HG03558 (cell line): Measurements from ENCODE around the gene ELSPBP1.
"Not testable (repeated sequence)": the region's sequence is repeated elsewhere in the genome, so short reads cannot be mapped to it uniquely, and the experiment has no call there.

Experiments
- ATAC-seq: cut with Tn5 transposase; IDR thresholded peaks from one replicate; pipeline ENCODE4 v1.9.1; 2021; ENCODE audit warnings: moderate number of reproducible peaks; ENCODE audit not compliant: unreplicated experiment; ENCODE audit errors: extremely low read depth

Gene ELSPBP1

DNA sequence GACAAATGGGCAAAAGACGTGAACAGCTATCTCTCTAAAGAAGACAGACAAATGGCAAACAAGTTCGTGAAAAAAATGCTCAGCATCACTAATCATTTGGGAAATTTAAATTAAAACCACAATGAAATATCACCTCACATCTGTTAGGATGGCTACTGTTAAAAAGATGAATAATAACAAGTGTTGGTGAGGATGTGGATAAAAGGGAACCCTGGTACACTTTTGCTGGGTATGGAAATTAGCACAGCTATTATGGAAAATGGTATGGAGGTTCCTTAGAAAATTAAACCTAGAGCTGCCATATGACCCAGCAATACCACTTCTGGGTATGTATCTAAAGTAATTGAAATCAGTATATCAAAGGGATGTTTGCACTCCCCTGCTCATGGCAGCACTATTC lies 42.3 kb downstream of the ELSPBP1 start:
- no peak for ATAC-seq

DNA sequence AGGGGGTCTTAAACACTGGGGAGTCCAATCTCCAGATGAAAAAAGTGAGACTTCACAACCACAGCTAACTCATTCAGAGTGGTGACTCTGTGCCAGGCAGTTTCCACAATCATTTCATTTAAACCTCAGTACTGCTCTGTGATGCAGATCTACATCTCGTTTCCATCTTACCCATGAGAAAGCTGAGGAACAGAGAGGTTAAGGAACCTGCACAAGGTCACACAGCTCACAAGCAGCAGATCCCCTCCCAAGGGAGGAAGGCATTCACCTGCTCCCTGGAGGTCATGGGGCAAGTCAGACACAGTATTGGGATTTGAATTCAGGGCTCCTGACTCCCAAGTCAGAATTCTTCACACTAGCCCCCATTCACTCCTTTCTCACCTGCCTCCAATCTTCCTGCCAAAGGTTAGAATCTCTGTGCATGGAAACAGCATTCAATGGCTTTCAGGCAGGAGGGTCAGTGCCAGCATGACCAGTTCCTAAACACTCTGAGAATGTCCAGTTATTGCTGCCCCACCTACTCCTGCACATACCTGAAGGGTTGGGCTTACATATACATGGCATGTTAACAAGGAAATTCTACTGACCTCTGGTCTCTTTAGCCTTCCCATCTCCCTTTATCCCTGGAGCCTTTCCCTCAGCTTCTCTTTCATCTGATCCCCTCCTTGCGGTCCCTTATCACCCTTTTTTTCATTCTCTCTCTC lies 47.6 kb downstream of the ELSPBP1 start:
- no peak for ATAC-seq

DNA sequence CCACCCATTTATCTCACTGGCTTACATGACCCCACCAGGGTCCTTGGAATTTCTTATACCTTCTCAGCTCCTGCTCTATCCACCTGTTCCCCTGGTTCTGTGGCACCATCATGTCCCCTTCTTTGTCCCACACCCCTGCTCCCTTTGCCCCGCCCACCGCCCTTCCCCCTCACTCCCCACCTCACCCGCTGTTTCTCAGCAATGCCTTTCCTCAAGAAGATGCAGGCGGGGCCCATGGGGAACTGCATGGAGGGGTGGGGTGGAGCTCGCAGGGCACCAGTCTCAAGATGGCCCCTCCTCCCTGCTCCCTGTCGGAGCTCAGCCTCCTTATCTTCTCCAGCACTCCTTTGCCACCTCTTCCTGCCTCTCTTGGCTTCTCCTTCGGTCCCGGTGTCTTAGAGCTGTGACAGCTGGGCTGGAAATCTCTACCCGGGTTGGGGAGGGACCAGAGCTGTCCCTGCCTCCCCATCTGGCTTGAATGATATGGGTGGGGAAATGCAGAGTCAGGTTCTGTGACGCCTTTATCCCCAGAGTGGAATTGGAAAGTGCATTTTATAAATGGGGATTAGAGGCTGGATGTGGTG lies 49.3 kb downstream of the ELSPBP1 start, which contains the start of gene CABP5:
TSS of gene CABP5 (minus strand) at position 405 of the 584 bp plus-strand sequence. CDS start at position 248, 157 bp downstream.
- no peak for ATAC-seq

DNA sequence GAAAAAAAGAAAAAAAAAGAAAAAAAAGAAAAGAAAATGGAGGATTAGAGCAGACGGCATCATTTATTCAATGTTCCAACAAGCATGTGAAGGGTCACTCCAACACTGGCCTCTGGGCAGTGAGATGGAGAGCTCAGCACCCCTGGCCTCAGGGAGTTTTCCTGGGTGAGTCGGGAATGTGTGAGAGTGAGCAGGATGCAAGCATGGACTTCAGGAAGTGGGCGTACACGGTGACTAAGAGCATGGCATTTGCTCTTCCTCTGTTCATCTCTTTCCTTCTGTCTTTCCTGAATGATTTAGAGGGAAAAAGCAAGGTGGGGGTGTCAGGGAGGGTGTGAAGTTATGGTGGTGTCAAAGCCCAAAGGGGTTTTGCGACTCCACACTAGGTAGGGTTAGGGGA lies 50.1 kb downstream of the ELSPBP1 start:
- ATAC-seq = no peak

DNA sequence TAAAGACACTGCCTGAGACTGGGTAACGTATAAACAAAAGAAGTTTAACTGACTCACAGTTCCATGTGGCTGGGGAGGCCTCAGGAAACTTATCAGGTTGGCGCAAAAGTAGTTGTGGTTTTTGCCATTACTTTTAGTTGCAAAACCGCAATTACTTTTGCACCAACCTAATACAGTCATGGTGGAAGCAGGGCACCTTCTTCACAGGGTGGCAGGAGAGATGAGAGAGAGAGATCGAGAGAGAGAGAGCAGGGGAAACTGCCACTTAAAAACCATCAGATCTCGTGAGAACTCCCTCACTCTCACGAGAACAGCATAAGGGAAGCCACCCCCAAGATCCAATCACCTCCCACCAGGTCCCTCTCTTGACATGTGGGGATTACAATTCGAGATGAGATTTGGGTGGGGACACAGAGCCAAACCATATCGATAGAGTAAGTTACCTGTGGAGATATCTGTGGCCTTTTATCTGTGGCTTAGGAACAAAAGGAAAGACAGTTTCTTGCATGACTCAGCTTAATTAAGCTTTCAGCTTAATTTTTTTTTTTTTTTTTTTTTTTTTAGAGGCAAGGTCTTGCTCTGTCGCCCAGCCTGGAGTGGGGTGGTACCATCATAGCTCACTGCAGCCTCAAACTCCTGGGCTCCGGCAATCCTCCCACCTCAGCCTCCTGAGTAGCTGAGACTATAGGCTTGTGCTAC lies 57.1 kb downstream of the ELSPBP1 start:
- no peak for ATAC-seq

DNA sequence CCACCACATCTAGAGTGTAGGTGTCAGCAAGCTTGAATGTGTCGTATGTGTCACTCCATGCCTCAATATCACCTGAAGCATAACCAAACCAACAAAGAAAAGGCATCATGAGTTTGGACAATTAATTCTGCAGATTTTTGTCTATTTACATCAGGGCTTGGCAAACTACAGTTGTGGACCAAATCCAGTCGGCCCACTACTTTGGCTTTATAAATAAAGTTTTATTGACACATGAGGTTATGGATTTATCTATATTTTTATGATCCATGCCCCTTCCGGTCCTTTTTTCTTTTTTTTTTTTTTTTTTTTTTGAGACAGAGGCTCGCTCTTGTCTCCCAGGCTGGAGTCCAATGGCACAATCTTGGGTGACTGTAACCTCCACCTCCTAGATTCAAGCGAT lies 58.6 kb downstream of the ELSPBP1 start:
- no peak for ATAC-seq

DNA sequence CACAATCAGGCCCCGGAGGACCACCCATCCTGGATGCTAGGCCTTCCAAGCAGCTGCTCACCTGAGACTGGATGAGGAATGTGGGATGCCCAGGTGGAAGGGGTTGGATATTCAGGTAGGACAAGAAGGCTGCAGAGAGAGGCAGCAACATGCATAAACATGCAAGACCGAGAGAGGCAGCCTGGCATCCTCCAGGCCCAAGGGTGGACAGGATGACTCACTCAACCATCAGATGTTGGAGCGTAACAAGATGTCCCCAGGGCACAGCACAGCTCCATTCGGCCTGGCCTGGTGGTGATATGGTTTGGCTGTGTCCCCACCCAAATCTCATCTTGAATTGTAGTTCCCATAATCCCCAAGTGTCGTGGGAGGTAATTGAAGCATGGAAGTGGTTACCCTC lies 59.4 kb downstream of the ELSPBP1 start:
- no peak for ATAC-seq

DNA sequence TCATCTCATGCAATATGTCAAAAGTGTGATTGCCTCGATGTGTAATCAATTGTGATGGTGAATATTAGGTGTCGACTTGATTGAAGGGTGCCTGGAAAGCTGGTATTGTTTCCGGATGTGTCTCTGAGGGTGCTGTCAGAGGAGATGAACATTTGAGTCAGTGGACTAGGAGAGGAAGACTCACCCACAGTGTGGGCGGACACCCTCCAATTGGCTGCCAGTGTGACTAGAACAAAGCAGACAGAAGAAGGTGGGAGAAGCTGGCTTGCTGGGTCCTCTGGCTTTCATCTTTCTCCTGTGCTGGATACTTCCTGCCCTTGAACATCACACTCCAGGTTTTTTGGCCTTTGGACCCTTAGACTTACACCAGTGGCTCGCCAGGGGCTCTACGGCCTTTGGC lies 64.9 kb downstream of the ELSPBP1 start:
- no peak for ATAC-seq

DNA sequence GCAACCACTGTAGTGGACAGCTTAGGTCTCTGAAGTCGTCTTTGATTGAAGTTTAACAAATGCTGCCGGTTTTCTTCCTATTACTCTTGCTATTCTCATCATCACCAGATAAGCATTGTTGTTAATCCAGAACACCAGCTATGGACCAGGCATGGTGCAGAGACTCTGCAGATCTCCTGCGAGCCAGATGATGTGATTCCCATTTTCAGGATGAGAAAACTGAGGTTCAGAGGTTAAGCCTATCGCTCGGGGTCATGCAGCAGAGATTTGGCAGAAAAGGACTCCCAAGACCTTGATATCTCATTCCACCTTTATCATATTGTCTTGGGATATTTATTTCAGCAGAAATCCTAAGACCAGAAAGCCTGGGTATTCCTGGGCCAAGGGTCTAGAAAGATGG lies 65.9 kb downstream of the ELSPBP1 start:
- no peak for ATAC-seq

DNA sequence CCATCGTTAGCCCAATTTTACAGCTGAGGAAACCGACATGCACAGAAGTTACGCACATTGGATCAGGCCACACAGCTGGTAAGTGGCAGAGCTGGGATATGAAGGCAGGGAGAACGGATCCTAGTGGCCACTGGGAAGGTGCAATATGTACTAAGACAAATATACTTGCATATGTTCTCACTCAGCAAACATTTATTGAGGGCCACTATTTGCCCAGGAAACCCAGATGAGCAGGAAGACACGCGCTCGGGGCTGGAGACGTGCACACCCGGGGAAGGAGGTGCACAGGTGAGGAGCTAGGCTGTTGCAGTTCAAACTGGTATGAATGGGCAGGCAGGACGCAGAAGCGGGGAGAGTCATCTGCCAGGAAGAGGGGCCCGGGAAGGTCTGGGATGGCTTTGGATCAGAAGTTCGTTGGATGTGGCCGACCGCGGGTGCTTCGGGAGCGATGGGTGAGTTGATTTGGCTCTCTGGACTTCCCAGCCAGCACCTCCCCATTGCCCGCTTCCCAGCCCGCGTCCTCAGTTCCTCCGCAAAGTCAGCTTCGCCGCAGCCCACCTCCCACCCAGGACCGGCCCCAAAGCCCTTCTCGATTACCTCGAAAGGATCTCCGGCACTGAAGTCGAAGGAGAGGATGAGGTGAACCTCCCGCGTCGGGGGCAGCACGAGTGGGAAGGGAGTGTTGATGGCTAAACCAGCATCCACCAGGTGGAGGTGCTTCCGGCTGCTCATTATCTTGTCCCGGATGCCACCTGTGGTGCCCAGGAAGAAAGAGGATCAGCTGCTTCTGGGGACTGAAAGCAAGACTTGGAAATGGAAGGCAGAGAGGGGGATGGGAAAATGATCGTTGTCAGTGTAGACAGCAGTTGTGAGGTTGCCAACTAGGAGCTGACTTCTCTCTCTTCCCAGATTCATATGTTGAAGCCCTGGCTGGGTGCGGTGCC lies 67.2 kb downstream of the ELSPBP1 start:
- no peak for ATAC-seq

DNA sequence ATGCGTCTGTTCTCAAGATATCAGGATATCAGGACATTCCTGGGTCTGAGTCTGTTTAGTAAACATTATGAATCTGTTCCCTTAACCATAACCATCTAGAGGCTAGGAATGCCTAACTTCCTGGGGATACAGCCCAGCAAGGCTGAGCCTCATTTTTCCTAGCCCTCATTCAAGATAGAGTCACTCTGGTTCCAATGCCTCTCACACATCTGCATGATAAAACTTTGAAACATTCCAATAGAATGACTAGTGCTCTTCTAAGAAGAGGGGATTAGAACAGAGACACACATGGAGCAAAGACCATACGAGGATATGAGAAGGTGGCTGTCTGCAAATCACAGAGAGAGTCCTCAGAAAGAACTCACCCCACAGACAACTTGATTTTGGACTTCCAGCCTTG lies 70.1 kb downstream of the ELSPBP1 start:
- no peak for ATAC-seq

DNA sequence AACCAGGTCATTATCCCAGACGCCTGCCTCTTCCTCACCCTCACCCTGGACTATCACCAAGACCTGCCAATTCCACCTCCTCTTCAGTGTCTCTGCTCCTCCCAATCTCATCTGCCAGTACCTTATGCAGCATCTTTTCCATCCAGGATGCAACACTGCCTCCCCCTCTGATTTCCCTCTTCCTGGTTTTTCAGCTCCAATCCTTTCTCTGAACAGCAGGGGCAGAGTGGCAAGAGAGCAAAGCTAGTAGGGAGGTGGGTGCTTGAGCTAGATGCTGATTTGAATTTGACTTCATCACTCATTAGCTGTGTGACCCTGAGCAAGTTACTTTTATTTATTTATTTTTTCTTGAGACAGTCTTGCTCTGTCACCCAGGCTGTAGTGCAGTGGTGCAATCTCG lies 75.0 kb downstream of the ELSPBP1 start:
- ATAC-seq = no peak

DNA sequence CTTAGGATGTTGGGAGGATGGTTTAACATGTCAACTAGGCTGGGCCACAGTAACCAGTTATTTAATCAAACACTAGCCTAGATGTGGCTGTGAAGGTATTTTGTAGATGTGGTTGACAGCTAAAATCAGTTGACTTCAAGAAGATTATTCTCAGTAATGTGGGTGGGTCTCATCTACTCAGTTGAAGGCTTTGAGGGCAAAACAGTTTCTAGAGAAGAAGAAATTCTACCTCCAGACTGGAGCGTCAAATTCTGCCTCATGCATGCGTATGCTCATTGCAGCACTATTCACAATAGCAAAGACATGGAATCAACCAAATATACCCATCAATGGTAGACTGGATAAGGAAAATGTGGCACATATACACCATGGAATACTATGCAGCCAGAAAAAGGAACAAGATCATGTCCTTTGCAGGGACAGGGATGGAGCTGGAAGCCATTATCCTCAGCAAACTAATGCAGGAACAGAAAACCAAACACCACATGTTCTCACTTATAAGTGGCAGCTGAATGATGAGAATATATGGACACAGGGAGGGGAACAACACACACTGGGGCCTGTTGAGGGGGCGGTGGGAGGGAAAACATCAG lies 75.8 kb downstream of the ELSPBP1 start:
- ATAC-seq = not testable (repeated sequence)
